ENCODE results near the gene TGM2.

The TGM2 gene

GRCh38 chr20:38165089-38165965 is at the start of gene TGM2:
Gene TGM2 (minus strand): TSS chr20:38165270. CDS start chr20:38165198, 72 bp downstream.
- peak; percentile 62 for DNase-seq (ENCODE audit: low read depth)

- DNase-seq (ENCODE audit: low read depth): no peak
Observed at GRCh38 chr20:38214256-38215193, 49.5 kb upstream of the TGM2 start.

GRCh38 chr20:38213607-38213940 is 48.5 kb upstream of the TGM2 start:
- no peak for DNase-seq (ENCODE audit: low read depth)

GRCh38 chr20:38212806-38213606 is 47.9 kb upstream of the TGM2 start:
- no peak for DNase-seq (ENCODE audit: low read depth)

GRCh38 chr20:38211200-38212097 is 46.4 kb upstream of the TGM2 start:
- no peak for DNase-seq (ENCODE audit: low read depth)

- no peak for DNase-seq (ENCODE audit: low read depth)
Observed at GRCh38 chr20:38210741-38211140, 45.7 kb upstream of the TGM2 start.

- no peak for DNase-seq (ENCODE audit: low read depth)
Observed at GRCh38 chr20:38209736-38210405, 44.8 kb upstream of the TGM2 start.

GRCh38 chr20:38209054-38209675 is 44.1 kb upstream of the TGM2 start:
- no peak for DNase-seq (ENCODE audit: low read depth)

- no peak for DNase-seq (ENCODE audit: low read depth)
Observed at GRCh38 chr20:38208523-38208922, 43.5 kb upstream of the TGM2 start.

- DNase-seq (ENCODE audit: low read depth): no peak
Observed at GRCh38 chr20:38208088-38208487, 43.0 kb upstream of the TGM2 start.

- DNase-seq (ENCODE audit: low read depth): no peak
Observed at GRCh38 chr20:38207621-38208020, 42.6 kb upstream of the TGM2 start.

- no peak for DNase-seq (ENCODE audit: low read depth)
Observed at GRCh38 chr20:38205001-38205400, 39.9 kb upstream of the TGM2 start.

GRCh38 chr20:38203981-38204357 is 38.9 kb upstream of the TGM2 start:
- DNase-seq (ENCODE audit: low read depth): no peak

GRCh38 chr20:38203337-38203980 is 38.4 kb upstream of the TGM2 start:
- no peak for DNase-seq (ENCODE audit: low read depth)

- DNase-seq (ENCODE audit: low read depth): no peak
Observed at GRCh38 chr20:38202982-38203293, 37.9 kb upstream of the TGM2 start.

- no peak for DNase-seq (ENCODE audit: low read depth)
Observed at GRCh38 chr20:38202153-38202981, 37.3 kb upstream of the TGM2 start.

- DNase-seq (ENCODE audit: low read depth): no peak
Observed at GRCh38 chr20:38201356-38201755, 36.3 kb upstream of the TGM2 start.

GRCh38 chr20:38200646-38201045 is 35.6 kb upstream of the TGM2 start:
- DNase-seq (ENCODE audit: low read depth): no peak
